A673 (cell line): ENCODE results near the gene CNNM2. TPM values are rescaled to one million over a fixed set of nuclear protein-coding genes. Genes with fewer than 3 reads are reported as not detected.

Experiments
- BruUV-seq: library from RNA; stranded (reverse); fragments of 400-500 nt; replicated peaks from 2 replicates; lab custom pipeline; 2021; lab: Mats Ljungman, UMichigan
- CTCF ChIA-PET: fragments of 300-600 bp; sonication (Branson Sonifier 250); formaldehyde crosslinking; loops from one replicate; lab custom pipeline; 2022; ENCODE audit warnings: antibody characterized with exemption; lab: Charles Lee
- POLR2A ChIA-PET: fragments of 300-600 bp; sonication (Branson Sonifier 250); formaldehyde crosslinking; loops from one replicate; lab custom pipeline; 2022; ENCODE audit warnings: antibody characterized with exemption; ENCODE audit not compliant: low non-redundant PET; lab: Charles Lee
- DNase-seq: peaks from one replicate; pipeline ENCODE4 v3.0.0-alpha.2; 2015; ENCODE audit warnings: low spot score
- H3K27ac ChIP-seq: fragments of 200-600 bp; sonication (generic); 2 replicates; pipeline ENCODE4 v1.5.1; 2016; ENCODE audit warnings: mixed run types, low read depth, mild to moderate bottlenecking, mixed read lengths, antibody characterized with exemption, low read length; ENCODE audit not compliant: poor library complexity, severe bottlenecking
- H3K27me3 ChIP-seq: fragments of 200-600 bp; sonication (generic); replicated peaks from 2 replicates; pipeline ENCODE4 v1.6.1; 2017; ENCODE audit warnings: mixed run types, low read depth, mild to moderate bottlenecking, mixed read lengths, antibody characterized with exemption, low read length; ENCODE audit not compliant: insufficient read depth, poor library complexity
- H3K36me3 ChIP-seq: fragments of 200-600 bp; sonication (generic); 2 replicates; pipeline ENCODE4 v1.6.1; 2016; ENCODE audit warnings: mixed run types, mild to moderate bottlenecking, mixed read lengths, antibody characterized with exemption, low read length; ENCODE audit not compliant: insufficient read depth, poor library complexity, severe bottlenecking
- H3K4me1 ChIP-seq: fragments of 200-600 bp; sonication (generic); 2 replicates; pipeline ENCODE4 v1.6.1; 2017; ENCODE audit warnings: mixed run types, mild to moderate bottlenecking, mixed read lengths, antibody characterized with exemption, low read length; ENCODE audit not compliant: insufficient read depth, poor library complexity, severe bottlenecking
- H3K4me3 ChIP-seq: fragments of 200-600 bp; sonication (generic); 2 replicates; pipeline ENCODE4 v1.5.1; 2016; ENCODE audit warnings: low read depth, mixed run types, mild to moderate bottlenecking, mixed read lengths, low read length; ENCODE audit not compliant: poor library complexity, severe bottlenecking
- H3K9me3 ChIP-seq: fragments of 200-600 bp; sonication (generic); 2 replicates; pipeline ENCODE4 v1.6.1; 2016; ENCODE audit warnings: mixed run types, low read depth, mild to moderate bottlenecking, mixed read lengths, antibody characterized with exemption, low read length; ENCODE audit not compliant: poor library complexity, severe bottlenecking
- EZH2 ChIP-seq: fragments of 200-600 bp; sonication (generic); IDR thresholded peaks from 2 replicates; pipeline ENCODE4 v1.6.1; 2017; ENCODE audit warnings: borderline replicate concordance, low read depth, mild to moderate bottlenecking, mixed read lengths, antibody characterized with exemption, low read length; ENCODE audit not compliant: poor library complexity, severe bottlenecking
- intact Hi-C: fragments of 100-400 bp; cut with micrococcal nuclease; formaldehyde crosslinking; loops from one replicate; pipeline ENCODE4 v1.10.0; 2022; ENCODE audit not compliant: unreplicated experiment
- total RNA-seq: library from RNA; stranded (reverse); gene quantifications from 2 replicates; pipeline ENCODE4 v1.2.3, GENCODE V29; 2021
- TF ChIP-seq, protein P1 (sequence below): fragments of 300-800, 200-600 bp; sonication (generic); conservative IDR thresholded peaks from 2 replicates; pipeline ENCODE4 v1.5.1; 2017; ENCODE audit warnings: low read depth, mild to moderate bottlenecking, antibody characterized with exemption, low read length, moderate library complexity, mixed read lengths

The CNNM2 gene
- total RNA-seq, 1 experiment from 2014 or later: 4.8 TPM

DNA sequence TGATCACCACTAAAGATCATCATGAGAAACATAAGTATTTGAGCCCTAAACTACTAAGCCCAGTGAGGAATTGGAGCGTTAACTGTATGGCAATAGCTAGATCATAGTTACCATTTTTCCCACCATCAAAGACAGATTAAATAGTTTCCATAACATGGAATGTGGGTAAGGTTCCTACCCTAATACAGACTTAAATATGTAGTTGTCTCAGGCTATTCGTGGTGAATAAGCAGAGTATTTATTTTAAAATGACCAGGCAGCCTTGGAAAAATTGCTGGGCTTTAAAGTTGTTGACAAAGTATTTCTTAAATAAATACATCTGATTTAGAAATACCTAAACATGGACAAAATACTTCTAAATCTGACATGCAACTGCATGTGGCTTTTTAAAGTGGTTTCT lies 168.2 kb downstream of the CNNM2 start:
- no peaks in the 10 kb centered on the region for H3K9me3 ChIP-seq
- peaks cover 31% of the 10 kb centered on the region for H3K36me3 ChIP-seq
- no peak overlapping the region for H3K4me3 ChIP-seq
- intact Hi-C loops: loop anchor here (5.0 kb wide), 1 partner anchor 156 kb away; no protein-coding TSS in a partner anchor
- DNase-seq: no peak
- H3K27ac ChIP-seq: no peak overlapping the region
- BruUV-seq: no TSS peak
- H3K4me1 ChIP-seq: no peaks in the 10 kb centered on the region
- ChIA-PET CTCF (no interaction called here), POLR2A (no interaction called here)
- TF ChIP-seq EZH2: no peak
- TF ChIP-seq, protein P1, sequence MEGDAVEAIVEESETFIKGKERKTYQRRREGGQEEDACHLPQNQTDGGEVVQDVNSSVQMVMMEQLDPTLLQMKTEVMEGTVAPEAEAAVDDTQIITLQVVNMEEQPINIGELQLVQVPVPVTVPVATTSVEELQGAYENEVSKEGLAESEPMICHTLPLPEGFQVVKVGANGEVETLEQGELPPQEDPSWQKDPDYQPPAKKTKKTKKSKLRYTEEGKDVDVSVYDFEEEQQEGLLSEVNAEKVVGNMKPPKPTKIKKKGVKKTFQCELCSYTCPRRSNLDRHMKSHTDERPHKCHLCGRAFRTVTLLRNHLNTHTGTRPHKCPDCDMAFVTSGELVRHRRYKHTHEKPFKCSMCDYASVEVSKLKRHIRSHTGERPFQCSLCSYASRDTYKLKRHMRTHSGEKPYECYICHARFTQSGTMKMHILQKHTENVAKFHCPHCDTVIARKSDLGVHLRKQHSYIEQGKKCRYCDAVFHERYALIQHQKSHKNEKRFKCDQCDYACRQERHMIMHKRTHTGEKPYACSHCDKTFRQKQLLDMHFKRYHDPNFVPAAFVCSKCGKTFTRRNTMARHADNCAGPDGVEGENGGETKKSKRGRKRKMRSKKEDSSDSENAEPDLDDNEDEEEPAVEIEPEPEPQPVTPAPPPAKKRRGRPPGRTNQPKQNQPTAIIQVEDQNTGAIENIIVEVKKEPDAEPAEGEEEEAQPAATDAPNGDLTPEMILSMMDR: no peak
- no peaks in the 10 kb centered on the region for H3K27me3 ChIP-seq

DNA sequence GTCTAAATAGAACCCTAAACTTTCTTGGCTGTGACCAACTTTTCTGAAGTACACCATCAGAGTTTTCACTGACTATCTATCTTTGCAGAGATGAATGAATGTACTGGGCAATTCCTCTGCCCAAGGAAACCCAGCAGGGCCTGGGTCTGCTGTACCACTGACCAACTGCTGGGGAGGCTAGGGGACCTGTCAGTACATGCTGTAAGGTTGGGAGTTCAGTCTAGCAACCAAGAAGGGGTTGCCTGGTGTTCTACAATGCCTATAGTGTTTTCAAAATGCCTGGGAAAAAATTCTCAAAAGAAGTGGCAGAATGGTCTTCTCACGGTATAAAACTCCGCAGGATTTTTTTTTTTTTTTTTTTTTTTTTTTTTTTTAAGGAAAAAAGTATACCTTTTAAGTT lies 168.7 kb downstream of the CNNM2 start:
- ChIA-PET CTCF (no interaction called here), POLR2A (no interaction called here)
- DNase-seq: no peak
- Histone ChIP-seq H3K4me3 (no peak overlapping the region), H3K36me3 (peaks cover 36% of the 10 kb centered on the region), H3K4me1 (no peaks in the 10 kb centered on the region), H3K27me3 (no peaks in the 10 kb centered on the region), H3K27ac (no peak overlapping the region), H3K9me3 (no peaks in the 10 kb centered on the region)
- intact Hi-C loops: loop anchor here (5.0 kb wide), 1 partner anchor 156 kb away; no protein-coding TSS in a partner anchor
- TF ChIP-seq EZH2: no peak
- TF ChIP-seq, protein P1: no peak
- BruUV-seq: no TSS peak

DNA sequence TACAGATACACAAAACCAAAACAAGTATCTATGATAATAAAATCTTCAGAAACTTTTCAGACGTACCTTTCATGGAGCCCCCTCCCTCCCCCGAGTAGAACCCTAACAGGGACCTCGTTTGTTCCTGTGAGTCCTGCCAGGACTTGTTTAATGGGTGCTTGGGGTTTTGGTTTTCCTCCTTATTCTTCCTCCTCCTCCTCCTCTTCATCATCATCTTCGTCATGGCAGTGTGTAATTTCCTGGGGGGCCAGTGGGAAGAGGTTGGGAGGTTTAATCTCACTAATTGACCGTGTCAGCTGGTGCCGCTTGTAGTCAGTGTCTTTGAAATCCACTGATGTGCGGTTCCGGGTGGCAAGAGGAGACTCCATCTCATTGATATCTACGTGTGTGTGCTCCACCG lies 171.4 kb downstream of the CNNM2 start:
- Histone ChIP-seq H3K4me1 (no peaks in the 10 kb centered on the region), H3K9me3 (no peaks in the 10 kb centered on the region), H3K27ac (no peak overlapping the region), H3K27me3 (no peaks in the 10 kb centered on the region), H3K36me3 (peaks cover 44% of the 10 kb centered on the region), H3K4me3 (no peak overlapping the region)
- intact Hi-C loops: loop anchor here (5.0 kb wide), 1 partner anchor 153 kb away; no protein-coding TSS in a partner anchor
- TF ChIP-seq EZH2: no peak
- TF ChIP-seq, protein P1: no peak
- CTCF ChIA-PET: interaction anchor here (0.5 kb wide), 1 partner anchor 12 kb away, joined by 4 read pairs; no protein-coding TSS in a partner anchor
- no peak for DNase-seq
- BruUV-seq: no TSS peak
- POLR2A ChIA-PET: no interaction called here
